ENCODE results near the gene RNF215.

GRCh38 chr22:30370641-30371230, 16.5 kb downstream of the RNF215 start:
- no peak for TF ChIP-seq ZBTB39 (CRISPR knock-in tag; IDR thresholded peaks at IDR 0.05)
- TF ChIP-seq POLR2A (IDR thresholded peaks at IDR 0.05; ENCODE audit: insufficient read depth in 1 of 2, low read depth in 2 of 2, low read length in 2 of 2) = no peak
- no peak for TF ChIP-seq SALL2 (CRISPR knock-in tag; IDR thresholded peaks at IDR 0.05)
